GM21381 (cell line): ENCODE results near the gene METTL3.
A peak's percentile ranks its signal among the peaks of the same experiment; 100 is the strongest.
"Not testable (repeated sequence)": the region's sequence is repeated elsewhere in the genome, so short reads cannot be mapped to it uniquely, and the experiment has no call there.

Source experiments
- ATAC-seq: cut with Tn5 transposase; IDR thresholded peaks from one replicate; pipeline ENCODE4 v1.9.1; 2021; ENCODE audit warnings: mild to moderate bottlenecking, moderate library complexity; ENCODE audit not compliant: unreplicated experiment

The METTL3 gene

DNA sequence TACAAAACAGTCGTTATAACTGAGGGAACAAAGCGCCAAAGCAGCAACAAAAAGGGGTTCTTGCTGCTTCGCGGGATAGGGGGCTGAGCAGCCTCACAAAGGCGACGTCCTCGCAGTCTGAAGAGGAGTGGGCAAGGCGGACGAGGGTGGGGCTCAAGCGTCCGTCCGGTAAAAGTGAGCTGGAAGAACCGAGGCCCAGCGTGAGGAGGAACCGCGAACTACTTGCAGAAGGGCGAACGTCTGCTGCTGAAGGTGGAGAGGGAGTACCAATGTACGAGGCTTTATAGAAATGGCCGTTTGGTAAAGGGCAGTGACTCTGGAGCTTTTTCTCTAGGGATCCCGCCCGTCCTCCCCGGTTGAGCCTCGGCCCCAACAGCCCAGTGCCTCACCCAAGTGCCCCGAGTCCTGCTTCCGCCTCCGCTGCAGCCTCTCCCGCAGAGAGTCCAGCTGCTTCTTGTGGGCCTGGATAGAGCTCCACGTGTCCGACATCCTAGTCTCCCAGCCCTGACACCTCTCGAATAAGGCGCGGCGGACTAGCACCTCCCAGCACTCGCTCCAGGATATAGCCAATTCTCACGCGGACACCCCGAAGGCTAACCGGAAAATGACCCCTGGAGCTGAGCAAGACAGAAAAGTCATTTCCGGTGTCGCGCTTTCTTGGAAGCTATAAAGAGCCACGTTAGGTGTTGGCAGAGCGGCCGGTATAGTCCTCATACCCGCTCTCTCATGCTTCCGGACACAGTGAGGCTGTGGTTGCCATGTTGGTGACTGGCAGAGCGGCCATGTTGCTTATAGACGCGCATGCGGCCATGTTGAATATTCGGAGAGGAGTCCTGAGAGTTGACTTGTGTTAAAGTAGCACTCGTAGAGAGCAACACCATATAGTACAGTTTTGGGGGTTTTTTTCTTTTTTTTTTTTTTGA lies at the start of gene METTL3:
Gene METTL3, minus strand, starts transcription at position 606 of the 923 bp plus-strand sequence. Its CDS starts 117 bp downstream, at position 489.
- ATAC-seq = peak; percentile 97

DNA sequence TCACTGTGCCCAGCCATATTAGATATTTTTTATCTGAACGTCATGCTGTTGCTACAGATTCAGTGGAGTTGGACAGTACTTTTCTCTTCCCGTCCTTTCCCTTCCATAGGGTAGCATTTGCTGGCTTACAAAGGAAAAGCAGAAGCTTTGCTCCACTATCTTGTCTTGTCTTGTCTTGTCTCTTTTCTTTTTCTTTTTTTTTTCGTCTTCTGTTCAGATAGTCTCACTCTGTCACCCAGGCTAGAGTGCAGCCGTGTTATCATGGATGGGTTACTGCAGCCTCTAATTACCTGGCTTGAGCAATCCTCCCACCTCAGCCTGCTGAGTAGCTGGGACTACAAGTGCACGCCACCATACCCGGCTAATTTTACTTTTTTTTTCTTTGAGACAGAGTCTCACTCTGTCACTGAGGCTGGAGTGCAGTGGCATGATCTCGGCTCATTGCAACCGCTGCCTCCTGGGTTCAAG lies 47.6 kb upstream of the METTL3 start:
- no peak for ATAC-seq

DNA sequence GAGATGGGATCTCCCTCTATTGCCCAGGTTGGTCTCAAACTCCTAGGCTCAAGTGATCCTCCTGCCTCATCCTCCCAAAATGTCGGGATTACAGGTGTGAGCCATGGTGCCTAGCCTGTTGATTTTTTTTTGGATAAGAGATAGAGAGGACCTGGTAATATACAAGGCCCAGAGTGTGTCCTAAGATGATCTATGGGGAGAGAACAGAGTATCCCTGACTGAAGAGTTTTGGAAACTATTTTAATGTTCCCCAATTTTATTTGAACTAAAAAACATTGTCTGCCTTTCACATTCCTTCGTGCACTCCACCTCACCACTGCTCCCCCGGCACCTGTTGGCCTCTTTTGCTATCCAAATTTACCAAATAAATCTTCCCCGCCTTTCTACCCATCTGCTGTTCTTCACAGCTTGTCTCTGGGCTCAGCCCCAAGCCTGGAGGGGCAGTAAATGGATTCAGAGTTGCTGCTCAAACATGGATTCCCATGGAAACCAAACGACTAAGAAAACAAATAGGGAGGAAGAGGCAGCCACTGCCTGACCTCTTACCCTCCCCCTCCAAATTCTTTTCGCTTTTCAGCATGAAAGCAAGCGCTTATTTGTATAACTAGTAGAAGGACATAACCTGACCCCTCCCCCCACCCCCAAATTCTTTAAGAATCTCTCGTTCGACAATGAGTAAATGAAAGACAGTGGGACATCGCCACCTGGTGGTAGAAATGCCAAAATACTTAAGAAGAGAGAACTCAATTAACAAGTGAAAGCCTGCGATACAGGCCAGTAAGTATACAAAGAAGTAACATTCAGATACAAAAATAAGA lies 46.2 kb upstream of the METTL3 start:
- ATAC-seq = peak; percentile 52

DNA sequence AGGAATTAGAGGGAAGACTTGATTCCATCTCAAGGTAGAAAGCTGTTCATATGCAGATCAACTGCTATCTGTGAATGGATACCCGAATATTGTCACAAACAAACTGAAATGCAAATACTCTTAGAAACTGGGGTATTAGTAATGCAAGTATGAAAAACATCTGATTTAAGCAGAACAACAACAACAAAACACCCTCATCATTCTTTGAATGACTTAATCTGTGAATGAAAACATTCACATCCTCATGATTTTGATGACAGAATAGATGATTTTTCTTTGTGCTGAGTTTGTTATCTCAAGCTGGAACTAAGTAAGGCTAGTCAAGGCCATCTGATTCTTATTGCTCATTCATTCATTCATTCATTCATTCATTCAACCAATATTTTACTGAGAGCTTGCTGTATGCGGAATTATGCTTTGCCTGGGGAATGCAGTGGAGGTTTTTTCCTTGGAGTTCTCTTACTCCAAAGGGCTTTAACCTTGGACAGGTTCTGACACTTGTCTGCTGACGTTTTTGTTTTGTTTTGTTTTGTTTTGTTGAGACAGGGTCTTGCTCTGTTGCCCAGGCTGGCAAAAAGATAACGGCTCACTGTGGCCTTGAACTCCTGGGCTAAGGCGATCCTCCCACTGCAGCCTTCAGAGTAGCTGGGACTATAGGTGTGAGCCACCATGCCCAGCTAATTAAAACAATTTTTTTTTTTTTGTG lies 45.4 kb upstream of the METTL3 start:
- ATAC-seq = no peak

DNA sequence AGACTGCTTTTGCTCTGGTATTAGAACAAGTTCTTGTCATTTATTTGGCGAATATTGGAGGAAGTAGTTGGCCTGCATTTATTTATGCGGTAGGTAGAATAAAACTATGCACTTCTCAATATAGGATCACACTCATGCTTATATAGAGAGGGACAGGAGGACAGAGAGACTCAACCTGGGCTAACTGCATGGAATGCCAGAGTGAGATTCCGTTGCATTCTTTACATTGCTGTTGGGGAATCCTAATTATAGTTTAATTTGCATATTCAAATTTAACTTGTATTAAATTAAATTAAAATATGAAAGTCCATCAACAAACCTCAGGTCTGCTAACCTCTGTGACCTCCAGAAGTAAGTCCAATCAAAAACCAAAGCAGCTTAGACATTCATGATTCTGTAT lies 42.1 kb upstream of the METTL3 start:
- ATAC-seq = no peak

DNA sequence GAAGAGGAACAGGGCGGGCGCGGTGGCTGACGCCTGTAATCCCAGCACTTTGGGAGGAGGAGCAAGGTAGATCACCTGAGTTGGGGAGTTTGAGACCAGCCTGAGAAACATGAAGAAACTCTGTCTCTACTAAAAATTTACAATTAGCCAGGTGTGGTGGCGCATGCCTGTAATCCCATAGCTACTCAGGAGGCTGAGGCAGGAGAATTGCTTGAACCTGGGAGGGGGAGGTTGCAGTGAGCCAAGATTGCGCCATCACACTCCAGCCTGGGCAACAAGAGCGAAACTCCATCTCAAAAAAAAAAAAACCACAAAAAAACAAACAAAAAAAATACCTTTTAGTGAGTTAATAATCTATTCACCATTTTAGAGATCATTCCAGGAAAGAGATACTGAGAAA lies 33.4 kb upstream of the METTL3 start:
- not testable (repeated sequence) for ATAC-seq

DNA sequence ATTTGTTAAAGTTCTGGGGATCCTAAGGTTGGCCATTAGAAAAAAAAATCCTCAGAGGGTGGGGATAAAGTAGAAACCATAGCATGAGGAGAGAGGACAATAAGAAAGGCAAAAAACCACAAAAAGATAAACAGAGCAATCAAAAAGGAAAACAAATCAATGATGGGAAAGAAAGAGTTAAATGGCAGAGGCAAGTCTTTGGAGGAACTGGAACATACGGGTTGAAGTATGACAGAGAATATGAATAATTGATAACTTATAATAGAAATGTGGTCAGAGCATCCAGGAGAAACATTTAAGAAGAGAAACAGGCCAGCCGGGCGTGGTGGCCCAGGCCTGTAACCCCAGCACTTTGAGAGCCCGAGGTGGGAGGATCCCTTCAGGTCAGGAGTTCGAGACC lies 32.8 kb upstream of the METTL3 start:
- no peak for ATAC-seq

DNA sequence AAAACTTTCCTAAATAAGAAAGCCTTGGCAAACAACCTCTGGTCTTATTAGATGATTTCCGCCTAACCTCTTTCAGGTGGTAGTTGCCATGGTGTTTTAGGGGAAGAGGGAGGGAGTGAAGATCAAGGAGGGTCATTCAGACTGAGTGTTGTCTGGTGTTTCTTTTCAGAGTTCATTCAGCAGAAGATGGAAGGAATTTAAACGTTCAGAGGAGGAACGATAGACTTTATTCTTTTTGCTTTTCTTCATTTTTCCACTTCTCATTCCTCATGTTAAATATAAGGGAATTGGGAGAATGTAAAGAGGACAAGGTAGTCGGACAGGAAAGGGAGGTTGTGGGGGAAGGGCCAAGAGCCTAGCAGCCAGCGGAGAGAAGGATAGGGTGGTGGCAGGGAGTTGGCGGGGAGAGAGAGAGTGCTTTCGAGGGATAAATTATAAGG lies 32.4 kb upstream of the METTL3 start:
- no peak for ATAC-seq

DNA sequence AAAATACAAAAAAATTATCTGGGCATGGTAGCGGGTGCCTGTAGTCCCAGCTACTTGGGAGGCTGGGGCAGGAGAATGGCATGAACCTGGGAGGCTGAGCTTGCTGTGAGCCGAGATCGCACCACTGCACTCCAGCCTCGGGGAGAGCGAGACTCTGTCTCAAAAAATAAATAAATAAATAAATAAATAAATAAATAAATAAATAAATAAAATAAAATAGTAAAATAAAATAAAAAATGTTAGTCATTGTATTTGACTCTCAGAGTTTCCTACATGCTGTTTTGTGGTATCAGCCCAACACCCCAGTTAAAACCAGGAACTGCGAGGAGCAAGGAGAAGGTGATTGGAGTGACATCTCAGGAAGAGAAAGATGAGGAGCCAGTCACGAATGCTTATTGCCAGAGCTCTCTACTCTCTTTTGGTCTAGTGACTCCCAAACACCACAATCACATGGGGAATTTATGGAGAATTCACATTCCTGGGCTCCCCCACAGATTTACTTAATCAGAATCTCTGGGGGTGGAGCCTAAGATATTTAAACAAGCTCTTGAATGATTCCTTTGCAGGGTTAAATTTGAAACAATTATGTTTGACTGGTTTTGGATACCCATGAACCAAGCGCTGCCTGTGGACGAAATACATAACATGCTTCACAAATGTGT lies 30.4 kb upstream of the METTL3 start:
- no peak for ATAC-seq

DNA sequence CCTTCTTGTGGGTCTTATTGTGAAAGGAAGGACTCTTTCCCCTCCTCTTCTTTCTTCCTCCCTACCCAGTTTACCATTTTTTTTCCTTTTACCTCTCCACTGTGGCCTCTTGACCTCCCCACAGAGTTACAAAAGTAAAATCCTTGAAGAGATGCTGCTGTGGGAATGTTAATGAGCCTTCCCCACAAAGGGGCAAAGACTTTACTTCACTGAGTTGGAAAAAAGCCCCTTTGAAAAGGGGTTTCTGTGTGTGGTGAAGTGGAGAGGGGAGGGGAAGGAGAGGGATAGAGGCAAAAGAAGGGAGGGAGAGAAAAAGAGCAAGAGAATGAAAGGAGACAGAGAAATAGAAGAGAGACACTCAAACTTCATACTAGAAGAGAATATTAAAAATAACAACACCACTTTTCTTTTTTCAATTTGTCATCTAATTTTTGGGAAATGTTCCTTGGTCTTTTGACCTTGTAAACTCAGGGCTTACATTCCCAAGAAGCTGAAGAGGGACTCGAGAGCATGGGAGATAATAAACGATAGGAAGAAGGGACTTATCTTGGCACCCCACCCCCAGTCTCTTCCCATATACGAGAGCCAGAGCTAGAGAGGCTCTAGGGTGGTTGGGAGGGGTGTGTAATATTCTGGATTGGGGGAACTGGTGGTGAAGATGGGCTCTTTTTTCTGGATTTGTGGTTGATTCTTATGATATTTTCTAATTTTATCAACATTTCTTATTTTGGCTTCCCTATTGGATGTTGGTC lies 28.2 kb upstream of the METTL3 start:
- ATAC-seq = no peak

DNA sequence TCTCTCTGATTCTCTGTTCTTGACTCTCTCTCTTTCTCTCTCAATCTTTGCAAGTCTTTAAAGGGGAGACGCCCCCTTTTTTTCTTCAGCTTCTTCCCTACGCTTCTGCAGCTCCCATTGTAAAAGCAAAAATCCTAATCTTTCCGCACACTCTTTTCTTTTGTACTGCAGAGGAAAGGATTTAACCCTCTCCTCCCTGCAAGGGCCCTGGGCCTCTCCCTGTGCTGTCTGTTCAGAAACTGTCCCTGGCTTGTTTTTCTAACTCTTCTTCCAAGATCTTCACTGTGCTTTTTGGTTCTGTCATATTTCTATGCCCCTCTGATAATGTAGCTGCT lies 25.9 kb upstream of the METTL3 start:
- ATAC-seq = no peak

DNA sequence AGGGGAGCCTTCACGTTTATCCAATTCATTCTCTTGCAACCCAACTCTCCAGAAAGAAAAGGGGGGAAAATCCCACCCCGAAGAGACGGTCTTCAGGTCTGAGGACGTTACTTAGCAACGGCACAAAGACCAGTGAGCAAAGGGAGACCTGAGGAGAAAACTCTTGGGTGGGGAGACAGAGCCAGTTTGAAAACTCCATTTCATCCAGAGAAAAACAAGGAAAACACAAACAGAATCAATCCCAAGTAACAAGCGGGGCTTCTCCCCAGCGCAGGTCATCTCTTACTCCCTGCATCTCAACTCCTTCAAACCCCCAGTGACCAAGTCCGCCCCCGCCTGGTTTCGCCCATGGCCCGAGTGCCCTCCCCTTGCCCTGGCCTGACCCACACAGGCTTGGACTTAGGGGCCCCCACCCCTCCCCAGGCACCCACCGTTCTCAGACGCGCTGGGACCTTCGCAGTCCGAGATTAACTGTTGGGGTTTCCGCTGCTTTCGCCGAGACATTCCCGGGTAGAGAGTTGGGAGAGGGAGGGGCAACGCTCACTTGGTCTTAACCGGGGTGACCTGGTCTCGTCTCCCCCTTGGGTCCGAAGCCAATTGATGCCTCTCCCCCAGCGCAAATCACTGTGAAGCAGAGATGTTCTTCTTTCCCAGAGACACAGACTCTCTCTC lies 25.4 kb upstream of the METTL3 start:
- ATAC-seq = no peak

DNA sequence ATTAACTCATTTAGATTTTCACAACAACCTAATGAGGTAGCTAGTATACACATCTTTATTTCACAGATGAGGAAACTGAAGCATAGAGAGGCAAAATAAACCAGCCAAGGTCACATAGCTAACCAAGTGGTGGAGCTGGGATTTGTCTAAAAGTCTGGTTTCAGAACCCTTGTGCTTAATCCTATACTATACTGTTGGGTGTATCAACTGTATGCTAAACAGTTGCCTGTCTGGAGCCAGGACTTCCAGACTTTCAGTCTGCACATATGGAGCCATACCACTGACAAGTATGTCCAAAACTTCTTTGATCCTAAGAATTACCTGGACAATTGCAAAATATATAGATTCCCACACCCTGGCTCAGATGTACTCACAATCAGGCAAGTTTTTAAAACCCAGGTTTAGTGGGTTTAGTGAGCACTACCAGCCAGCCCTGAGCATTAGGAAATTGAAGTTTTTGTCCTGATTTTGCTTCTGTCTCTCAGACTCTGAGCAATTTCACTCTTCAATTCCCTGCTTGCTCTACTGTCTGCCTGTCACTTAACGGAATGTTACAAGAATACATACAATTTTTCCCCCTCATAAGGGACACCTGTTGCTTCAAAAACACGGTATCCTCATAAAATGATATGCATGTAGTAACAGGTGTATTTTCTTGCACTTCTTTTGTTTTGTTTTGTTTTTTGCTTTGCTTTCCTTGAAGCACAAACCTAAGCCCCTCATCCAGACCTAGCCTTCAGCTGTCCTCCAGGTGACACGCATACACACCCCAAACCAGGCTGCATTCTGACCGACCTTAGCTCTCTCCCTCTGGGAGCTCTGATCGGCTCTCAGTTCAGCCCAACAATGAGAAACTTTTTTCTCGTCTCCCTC lies 24.6 kb upstream of the METTL3 start:
- no peak for ATAC-seq

DNA sequence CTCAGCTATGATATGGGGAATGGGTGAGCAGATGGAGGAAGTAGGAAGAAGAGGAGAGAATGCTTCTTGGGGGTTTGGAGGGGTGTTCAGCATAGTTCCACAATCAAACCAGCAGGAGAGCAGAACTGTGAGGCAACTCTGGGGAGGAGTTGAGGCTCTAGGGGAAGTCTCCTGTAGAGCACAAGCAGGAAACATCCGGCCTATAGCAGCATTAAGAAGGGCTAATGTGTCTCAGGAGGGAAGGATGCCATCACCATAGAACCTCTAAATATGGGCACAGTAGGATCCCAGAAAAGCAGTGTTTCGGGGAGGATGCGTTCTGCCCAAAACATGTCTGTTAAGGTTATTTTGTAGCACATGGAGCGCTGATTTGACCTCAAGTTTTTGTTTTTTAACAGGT lies 23.4 kb upstream of the METTL3 start:
- ATAC-seq = no peak

DNA sequence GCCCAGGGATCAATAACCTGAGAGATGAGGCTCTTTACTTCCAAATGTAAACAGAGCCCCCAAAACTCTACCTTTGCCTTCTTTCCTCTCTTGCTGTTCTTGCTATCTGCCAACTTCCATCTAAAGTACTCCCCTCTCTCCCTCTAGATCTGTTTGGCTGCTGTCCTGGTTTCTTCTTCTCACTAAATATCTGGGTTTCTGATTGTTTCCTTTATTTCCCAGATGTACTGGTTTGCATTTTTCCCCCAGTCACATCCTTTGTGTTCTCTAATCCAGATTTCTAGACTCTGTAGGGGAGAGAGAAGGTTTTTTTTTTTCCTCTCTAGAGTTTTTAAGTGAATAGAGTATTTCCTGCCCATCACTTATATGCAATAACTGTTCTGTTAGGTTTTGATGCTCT lies 22.2 kb upstream of the METTL3 start:
- ATAC-seq = no peak

DNA sequence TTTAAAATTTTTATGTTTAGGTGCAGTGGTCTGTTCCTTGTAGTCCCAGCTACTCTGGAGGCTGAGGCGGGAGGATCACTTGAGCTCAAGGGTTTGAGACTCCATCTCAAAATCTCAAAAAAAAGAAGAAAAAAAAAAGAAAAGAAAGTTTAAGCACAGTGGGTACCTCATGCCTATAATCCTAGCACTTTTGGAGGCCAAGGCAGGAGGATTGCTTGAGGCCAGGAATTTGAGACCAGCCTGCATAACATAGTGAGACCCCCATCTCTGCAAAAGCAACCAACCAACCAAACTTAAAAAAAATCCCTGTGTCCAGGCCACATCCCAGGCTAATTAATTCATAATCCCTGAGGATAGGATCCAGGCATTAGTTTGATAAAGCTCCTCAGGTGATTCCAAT lies 18.4 kb upstream of the METTL3 start:
- ATAC-seq = no peak

DNA sequence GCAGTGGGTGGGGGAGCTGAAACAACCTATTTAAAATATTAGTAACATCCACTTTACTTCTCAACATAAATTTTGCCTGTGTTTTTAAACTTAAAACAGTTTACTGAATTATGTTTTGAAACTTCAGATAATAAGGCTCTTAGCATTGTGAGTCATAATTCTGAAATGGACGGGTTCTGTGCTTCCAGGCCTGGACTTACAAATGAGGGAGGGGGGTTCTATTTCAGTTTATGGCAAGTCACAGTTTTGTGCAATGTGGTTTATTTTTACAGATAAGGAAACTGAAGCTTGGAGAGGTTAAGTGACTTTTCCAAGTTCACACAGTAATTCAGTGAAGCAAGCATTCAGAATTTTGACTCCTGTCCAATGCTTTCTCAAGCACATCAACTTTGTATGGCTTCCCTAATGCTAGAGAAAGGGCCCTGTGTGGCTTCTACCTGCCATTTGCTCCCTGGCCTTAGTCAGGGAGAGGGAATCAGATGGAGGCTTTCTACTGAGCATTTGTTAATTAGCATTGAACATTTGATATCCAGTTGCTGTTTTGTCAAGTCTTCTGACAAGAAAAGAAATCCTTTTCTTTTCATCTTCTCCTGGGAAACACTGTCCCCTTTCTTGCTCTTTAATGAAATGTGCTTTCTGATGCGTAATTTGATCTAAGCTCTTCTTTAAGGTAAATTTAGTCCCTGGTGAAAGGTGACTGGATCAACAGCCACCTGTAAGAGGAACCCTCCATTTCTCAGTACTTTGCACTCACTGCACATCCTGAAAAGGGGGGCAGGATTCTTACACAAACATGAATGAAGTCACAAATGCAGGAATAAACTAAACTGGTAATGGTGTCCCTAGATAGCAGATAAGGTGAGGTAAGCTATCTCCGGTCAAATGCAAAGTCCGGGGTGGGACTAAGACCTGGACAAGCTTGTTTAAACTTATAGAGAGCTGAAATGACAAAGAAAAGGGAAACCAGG lies 17.5 kb upstream of the METTL3 start:
- no peak for ATAC-seq
